H1 (cell line): ENCODE results near the gene PCYT2. TPM values are rescaled to one million over a fixed set of nuclear protein-coding genes. Genes with fewer than 3 reads are reported as not detected.

Experiments
- CTCF ChIA-PET: fragments of 300-600 bp; sonication (Branson Sonifier 250); formaldehyde crosslinking; loops from one replicate; lab custom pipeline; 2021; ENCODE audit not compliant: partially characterized antibody; lab: Charles Lee
- POLR2A ChIA-PET: fragments of 300-600 bp; sonication (Branson Sonifier 250); formaldehyde crosslinking; loops from one replicate; lab custom pipeline; 2021; ENCODE audit warnings: inconsistent platforms; ENCODE audit not compliant: partially characterized antibody; lab: Charles Lee
- DNase-seq, 2 experiments: peaks; one replicate each; pipeline versions ENCODE4 v3.0.0 to v3.0.0-alpha.2; 2010 to 2022; ENCODE audit warnings: low spot score in 2 of 2, low read depth in 1 of 2, mixed read lengths in 1 of 2
- FAIRE-seq: peaks from 2 replicates; lab custom pipeline; 2011; peaks lifted over from hg19 to GRCh38; lab: Jason Lieb, UNC
- H2AFZ ChIP-seq: 2 replicates; pipeline ENCODE4 v1.8.1; 2012; ENCODE audit warnings: low read length, inconsistent platforms
- H2AK5ac ChIP-seq: 2 replicates; pipeline ENCODE4 v1.6.1; 2013; ENCODE audit warnings: low read depth, low read length
- H2BK120ac ChIP-seq: replicated peaks from 2 replicates; pipeline ENCODE3; 2013; ENCODE audit warnings: low read depth, low read length, inconsistent platforms
- H2BK12ac ChIP-seq: 2 replicates; pipeline ENCODE4 v1.6.1; 2013; ENCODE audit warnings: low read depth, low read length
- H2BK15ac ChIP-seq: 2 replicates; pipeline ENCODE4 v1.6.1; 2013; ENCODE audit warnings: low read length
- H2BK20ac ChIP-seq: 2 replicates; pipeline ENCODE4 v1.6.1; 2013; ENCODE audit warnings: low read length
- H2BK5ac ChIP-seq: 2 replicates; pipeline ENCODE4 v1.6.1; 2013; ENCODE audit warnings: low read depth, low read length
- H3K14ac ChIP-seq: 2 replicates; pipeline ENCODE4 v1.6.1; 2013; ENCODE audit warnings: inconsistent platforms; ENCODE audit not compliant: insufficient read length
- H3K18ac ChIP-seq: 2 replicates; pipeline ENCODE4 v1.6.1; 2013; ENCODE audit warnings: low read length; ENCODE audit errors: extremely low read depth
- H3K23ac ChIP-seq: 2 replicates; pipeline ENCODE4 v1.6.1; 2013; ENCODE audit warnings: inconsistent platforms; ENCODE audit not compliant: insufficient read length
- H3K23me2 ChIP-seq: 2 replicates; pipeline ENCODE4 v1.6.1; 2013; ENCODE audit warnings: low read depth, low read length
- H3K27ac ChIP-seq: 2 replicates; pipeline ENCODE4 v1.6.1; 2011; ENCODE audit warnings: low read depth, low read length, inconsistent platforms
- H3K27me3 ChIP-seq, 4 experiments: replicated peaks in 1 of 4; 1 replicate in 1 of 4; 2 replicates in 3 of 4; pipeline versions ENCODE4 v1.6.1 to v1.8.1; 2011 to 2013; ENCODE audit warnings: low read length in 3 of 4, mild to moderate bottlenecking in 3 of 4, inconsistent platforms in 2 of 4, mixed read lengths in 2 of 4, moderate library complexity in 1 of 4; ENCODE audit not compliant: control insufficient read depth in 3 of 4, insufficient read depth in 3 of 4; ENCODE audit errors: extremely low read depth in 1 of 4
- H3K36me3 ChIP-seq, 4 experiments: 2 replicates each; pipeline versions ENCODE4 v1.6.1 to v1.8.1; 2011 to 2013; ENCODE audit warnings: mild to moderate bottlenecking in 4 of 4, low read length in 3 of 4, moderate library complexity in 2 of 4, control low read depth in 1 of 4, inconsistent platforms in 1 of 4; ENCODE audit not compliant: insufficient read depth in 4 of 4, control insufficient read depth in 2 of 4
- H3K4ac ChIP-seq: replicated peaks from 2 replicates; pipeline ENCODE3; 2013; ENCODE audit warnings: low read length, low read depth, mixed read lengths, inconsistent platforms; ENCODE audit not compliant: insufficient read length
- H3K4me1 ChIP-seq, 4 experiments: replicated peaks in 1 of 4; 1 replicate in 1 of 4; 2 replicates in 3 of 4; pipeline versions ENCODE4 v1.6.1 to v1.8.1; 2011 to 2013; ENCODE audit warnings: low read length in 3 of 4, inconsistent platforms in 2 of 4, mixed read lengths in 1 of 4; ENCODE audit not compliant: insufficient read depth in 4 of 4, control insufficient read depth in 3 of 4
- H3K4me2 ChIP-seq, 2 experiments: 2 replicates each; pipeline versions ENCODE4 v1.6.1 to v1.8.1; 2011 to 2013; ENCODE audit warnings: low read depth in 2 of 2, low read length in 2 of 2, control low read depth in 1 of 2, inconsistent platforms in 1 of 2, mild to moderate bottlenecking in 1 of 2; ENCODE audit not compliant: insufficient read depth in 1 of 2
- H3K4me3 ChIP-seq, 4 experiments: fragments of 200-600, 300-600 bp in 1 of 4; sonication (generic), shearing (Covaris generic), sonication (Bioruptor Twin) in 1 of 4; 2 replicates each; pipeline versions ENCODE4 v1.5.1 to v1.8.1; 2011 to 2016; ENCODE audit warnings: low read length in 4 of 4, low read depth in 3 of 4, control low read depth in 2 of 4, inconsistent platforms in 2 of 4, mild to moderate bottlenecking in 2 of 4, mixed read lengths in 1 of 4, moderate library complexity in 1 of 4; ENCODE audit not compliant: insufficient read depth in 2 of 4; ENCODE audit errors: extremely low read depth in 1 of 4
- H3K56ac ChIP-seq: replicated peaks from 2 replicates; pipeline ENCODE3; 2013; ENCODE audit warnings: low read depth, mild to moderate bottlenecking, mixed read lengths, low read length, inconsistent platforms; ENCODE audit not compliant: insufficient read length
- H3K79me1 ChIP-seq: 2 replicates; pipeline ENCODE4 v1.6.1; 2013; ENCODE audit warnings: low read depth, low read length, control low read depth
- H3K79me2 ChIP-seq, 2 experiments: 2 replicates each; pipeline versions ENCODE4 v1.6.1 to v1.8.1; 2012 to 2013; ENCODE audit warnings: low read length in 2 of 2, mild to moderate bottlenecking in 2 of 2, inconsistent platforms in 1 of 2; ENCODE audit not compliant: insufficient read depth in 2 of 2, control insufficient read depth in 1 of 2
- H3K9ac ChIP-seq, 4 experiments: replicated peaks in 1 of 4; 1 replicate in 1 of 4; 2 replicates in 3 of 4; pipeline versions ENCODE4 v1.6.1 to v1.8.1; 2011 to 2013; ENCODE audit warnings: low read depth in 3 of 4, low read length in 3 of 4, control low read depth in 2 of 4, mild to moderate bottlenecking in 2 of 4, moderate library complexity in 2 of 4, inconsistent platforms in 1 of 4; ENCODE audit errors: extremely low read depth in 1 of 4
- H3K9me3 ChIP-seq, 2 experiments: 2 replicates each; pipeline versions ENCODE4 v1.6.1 to v1.8.1; 2012 to 2013; ENCODE audit warnings: mild to moderate bottlenecking in 2 of 2, moderate library complexity in 2 of 2, control low read depth in 1 of 2, inconsistent platforms in 1 of 2, low read depth in 1 of 2, low read length in 1 of 2, mixed read lengths in 1 of 2; ENCODE audit not compliant: insufficient read depth in 2 of 2
- H4K20me1 ChIP-seq, 2 experiments: replicated peaks in 1 of 2; 2 replicates each; pipeline versions ENCODE3 to v1.8.1; 2011 to 2013; ENCODE audit warnings: inconsistent platforms in 2 of 2, low read length in 2 of 2, mild to moderate bottlenecking in 1 of 2; ENCODE audit not compliant: insufficient read depth in 2 of 2, control insufficient read depth in 1 of 2
- H4K5ac ChIP-seq: 2 replicates; pipeline ENCODE4 v1.6.1; 2013; ENCODE audit warnings: low read length, low read depth, mixed read lengths, inconsistent platforms; ENCODE audit not compliant: insufficient read length
- H4K8ac ChIP-seq: 2 replicates; pipeline ENCODE4 v1.8.0; 2013; ENCODE audit warnings: mild to moderate bottlenecking, moderate library complexity, low read length, inconsistent platforms; ENCODE audit not compliant: insufficient read depth; ENCODE audit errors: extremely low read depth
- H4K91ac ChIP-seq: replicated peaks from 2 replicates; pipeline ENCODE3; 2013; ENCODE audit warnings: low read length, mixed read lengths, inconsistent platforms; ENCODE audit not compliant: insufficient read length
- CTCF ChIP-seq, 3 experiments: IDR thresholded peaks; 1 replicate in 2 of 3; 2 replicates in 1 of 3; pipeline versions ENCODE4 v1.5.1 to v1.6.1; 2011; ENCODE audit warnings: low read length in 3 of 3, mild to moderate bottlenecking in 3 of 3, inconsistent platforms in 2 of 3, low read depth in 1 of 3, moderate library complexity in 1 of 3; ENCODE audit not compliant: insufficient read depth in 1 of 3; ENCODE audit errors: control extremely low read depth in 1 of 3
- SP4 ChIP-seq: IDR thresholded peaks from 2 replicates; pipeline ENCODE4 v1.6.1; 2012; ENCODE audit warnings: low read length, inconsistent platforms
- whole genome bisulfite sequencing, 2 experiments: shearing (Covaris generic) in 1 of 2; methylation state at CpG; one replicate each; pipeline versions ENCODE4 v1.1.6 to v1.1.7; 2013 to 2015; ENCODE audit warnings: low lambda C conversion rate in 2 of 2, mixed read lengths in 2 of 2, inconsistent platforms in 1 of 2, low coverage in 1 of 2, missing lambda C conversion rate in 1 of 2; ENCODE audit not compliant: insufficient replicate concordance in 2 of 2, insufficient coverage in 1 of 2, insufficient read length in 1 of 2; ENCODE audit errors: extremely low coverage in 1 of 2, missing lambda C conversion rate in 1 of 2; 5-methylcytosine and 5-hydroxymethylcytosine counted together
- polyA plus RNA-seq, 7 experiments: library from polyadenylated mRNA; depleted of rRNA in 3 of 7; stranded (reverse) in 5 of 7; unstranded in 2 of 7; fragments of >200 nt in 5 of 7; fragments of 200-250 nt in 2 of 7; gene quantifications; 1 replicate in 5 of 7; 2 replicates in 1 of 7; 4 replicates in 1 of 7; pipeline versions ENCODE4 v1.2.1 to v1.2.3, GENCODE V29; 2011 to 2013; ENCODE audit warnings: missing spikeins in 2 of 7, mixed read lengths in 2 of 7
- total RNA-seq: library from RNA; stranded (reverse); fragmentation: NEBNext Ultra II Directional; extraction: Animal tissue kit (Norgen Biotek cat#: 25700); gene quantifications from 2 replicates; pipeline ENCODE4 v1.2.1, GENCODE V29; 2021

PCYT2 gene
- total and polyA plus RNA-seq, 2 of the 8 experiments (the other 6 are each of a cell fraction or from before 2014, with no cell fraction given), result 29.9 to 31.3 TPM

GRCh38 chr17:81898885-81899284, 12.3 kb downstream of the PCYT2 start:
- Histone ChIP-seq H3K23me2 (peaks cover 6% of the 10 kb centered on the region; the same call in 1 of the 2 replicates), H2AK5ac (no peak overlapping the region), H3K27ac (no peak overlapping the region), H2BK5ac (no peak overlapping the region), H2BK20ac (no peak overlapping the region), H2AFZ (no peak overlapping the region), H3K36me3 (peaks cover 3 to 29% (median 17%) of the 10 kb centered on the region in 4 experiments; a peak in 7 of 8 replicates), H3K9me3 (no peaks in the 10 kb centered on the region), H4K5ac (no peak overlapping the region), H2BK15ac (no peak overlapping the region), H3K79me1 (peaks cover 3% of the 10 kb centered on the region; the same call in 1 of the 2 replicates), H4K20me1 (peaks cover 2 to 14% of the 10 kb centered on the region in 2 experiments), H2BK120ac (no peak overlapping the region), H3K4me3 (no peak overlapping the region), H2BK12ac (no peak overlapping the region), H3K4ac (no peak overlapping the region)
- ChIA-PET POLR2A (interaction anchor here (1.0 to 1.6 kb wide), 4 partner anchors 14 to 32 kb away, joined by 4 to 7 read pairs (median 5); no protein-coding TSS in a partner anchor), CTCF (interaction anchor here (0.8 kb wide), 1 partner anchor 29 kb away, joined by 3 read pairs; no protein-coding TSS in a partner anchor)
- no peak for FAIRE-seq
- WGBS, 2 experiments, result 90% methylated on average over 9 of the region's 9 CpGs; no CpG with 5 or more reads in 1 of the 2 experiments
- TF ChIP-seq CTCF (IDR thresholded peaks at IDR 0.05; ENCODE audit: control extremely low read depth in 1 of 3, insufficient read depth in 1 of 3, low read depth in 1 of 3, low read length in 3 of 3), result no peak
- no peak for TF ChIP-seq SP4
- TF ChIP-seq, all 59 proteins: peak for 0
- Histone ChIP-seq H3K4me2 (no peak overlapping the region), H3K23ac (no peak overlapping the region), H3K56ac (no peak overlapping the region), H3K79me2 (no peaks in the 10 kb centered on the region; a peak in 1 of 4 replicates), H3K4me1 (peaks cover 0 to 8% (median 2%) of the 10 kb centered on the region in 4 experiments; a peak in 3 of 7 replicates), H3K18ac (no peak overlapping the region), H3K14ac (no peak overlapping the region), H3K27me3 (peaks cover 0 to 22% (median 14%) of the 10 kb centered on the region in 4 experiments; a peak in 5 of 7 replicates), H4K91ac (no peak overlapping the region), H4K8ac (no peak overlapping the region), H3K9ac (no peak overlapping the region)
- DNase-seq, result no peak
